HCT116 (cell line): ENCODE measurements around the gene ARID3A. TPM values are rescaled to one million over a fixed set of nuclear protein-coding genes. Genes with fewer than 3 reads are reported as not detected.

Experiments
- ATAC-seq: fragments of 200-7000 bp; cut with Tn5 transposase; 2 replicates; pipeline ENCODE4 v1.9.1; 2020; ENCODE audit warnings: mild to moderate bottlenecking, moderate library complexity
- BruUV-seq: library from RNA; stranded (reverse); fragments of 400-500 nt; replicated peaks from 2 replicates; lab custom pipeline; 2021; lab: Mats Ljungman, UMichigan
- CTCF ChIA-PET: fragments of 300-600 bp; sonication (Branson Sonifier 250); formaldehyde crosslinking; loops from one replicate; lab custom pipeline; 2021; ENCODE audit warnings: antibody characterized with exemption; lab: Charles Lee
- POLR2A ChIA-PET: fragments of 300-600, 350-600 bp; sonication (Branson Sonifier 250); formaldehyde crosslinking; loops from one replicate; lab custom pipeline; 2021; ENCODE audit warnings: antibody characterized with exemption; lab: Charles Lee
- RAD21 ChIA-PET, 2 experiments: fragments of 300-600 bp; sonication (Branson Sonifier 250); formaldehyde crosslinking; loops; one replicate each; lab custom pipeline; 2023; ENCODE audit warnings: low total read pairs in 2 of 2; ENCODE audit not compliant: uncharacterized antibody in 2 of 2, unreplicated experiment in 2 of 2, low non-redundant PET in 1 of 2; lab: Charles Lee
- DNase-seq: peaks from one replicate; pipeline ENCODE4 v3.0.0-alpha.2; 2010; ENCODE audit warnings: low read depth, low spot score
- H2AFZ ChIP-seq: fragments of 200-600 bp; shearing (Covaris generic), sonication (generic); 2 replicates; pipeline ENCODE4 v1.6.1; 2017; ENCODE audit warnings: low read depth, mixed run types, mixed read lengths, antibody characterized with exemption, low read length; ENCODE audit not compliant: poor library complexity, severe bottlenecking
- H3K27ac ChIP-seq: 2 replicates; pipeline ENCODE4 v1.5.1; 2012; ENCODE audit warnings: low read depth, low read length
- H3K27me3 ChIP-seq: fragments of 200-600 bp; sonication (generic); 2 replicates; pipeline ENCODE4 v1.6.1; 2016; ENCODE audit warnings: mixed run types, low read length, mixed read lengths; ENCODE audit not compliant: insufficient read depth
- H3K36me3 ChIP-seq, 2 experiments: fragments of 200-500 bp in 1 of 2; fragments of 200-600 bp in 1 of 2; sonication (Bioruptor generic) in 1 of 2; sonication (generic) in 1 of 2; 2 replicates each; pipeline versions ENCODE4 v1.5.1 to v1.6.1; 2014 to 2016; ENCODE audit warnings: low read length in 2 of 2, inconsistent platforms in 1 of 2, mixed read lengths in 1 of 2, mixed run types in 1 of 2; ENCODE audit not compliant: insufficient read depth in 2 of 2, control insufficient read depth in 1 of 2
- H3K4me1 ChIP-seq, 2 experiments: fragments of 200-600 bp in 1 of 2; sonication (generic) in 1 of 2; 2 replicates each; pipeline versions ENCODE4 v1.5.1 to v1.6.1; 2012 to 2017; ENCODE audit warnings: low read length in 2 of 2, inconsistent platforms in 1 of 2, mild to moderate bottlenecking in 1 of 2, mixed read lengths in 1 of 2, mixed run types in 1 of 2, moderate library complexity in 1 of 2; ENCODE audit not compliant: insufficient read depth in 2 of 2, control insufficient read depth in 1 of 2
- H3K4me2 ChIP-seq: fragments of 200-600 bp; sonication (generic); 2 replicates; pipeline ENCODE4 v1.6.1; 2017; ENCODE audit warnings: mixed run types, low read length, mixed read lengths
- H3K4me3 ChIP-seq, 2 experiments: fragments of 200-600 bp in 1 of 2; sonication (generic) in 1 of 2; replicated peaks in 1 of 2; 2 replicates each; pipeline ENCODE4 v1.5.1; 2011 to 2016; ENCODE audit warnings: low read length in 2 of 2, control low read depth in 1 of 2, low read depth in 1 of 2, mild to moderate bottlenecking in 1 of 2, mixed read lengths in 1 of 2, mixed run types in 1 of 2
- H3K79me2 ChIP-seq: fragments of 200-600 bp; sonication (generic); 2 replicates; pipeline ENCODE4 v1.6.1; 2017; ENCODE audit warnings: mild to moderate bottlenecking, mixed run types, low read length, moderate library complexity, mixed read lengths; ENCODE audit not compliant: insufficient read depth
- H3K9ac ChIP-seq: fragments of 200-600 bp; sonication (generic); 2 replicates; pipeline ENCODE4 v1.6.1; 2016; ENCODE audit warnings: low read length, mixed read lengths
- H3K9me2 ChIP-seq: fragments of 200-600 bp; sonication (generic), shearing (Covaris generic); 2 replicates; pipeline ENCODE4 v1.6.1; 2017; ENCODE audit warnings: mixed run types, mild to moderate bottlenecking, moderate library complexity; ENCODE audit not compliant: insufficient read depth
- H3K9me3 ChIP-seq, 2 experiments: fragments of 200-500 bp in 1 of 2; fragments of 200-600 bp in 1 of 2; sonication (Bioruptor generic) in 1 of 2; sonication (generic) in 1 of 2; 2 replicates each; pipeline ENCODE4 v1.6.1; 2014 to 2017; ENCODE audit warnings: low read length in 2 of 2, mixed read lengths in 2 of 2, inconsistent platforms in 1 of 2, low read depth in 1 of 2, mild to moderate bottlenecking in 1 of 2, mixed run types in 1 of 2, moderate library complexity in 1 of 2; ENCODE audit not compliant: control insufficient read depth in 1 of 2, insufficient read depth in 1 of 2
- H4K20me1 ChIP-seq: fragments of 200-600 bp; sonication (generic), shearing (Covaris generic); 2 replicates; pipeline ENCODE4 v1.6.1; 2017; ENCODE audit warnings: mixed run types, mild to moderate bottlenecking, moderate library complexity; ENCODE audit not compliant: insufficient read depth
- FOSL1 ChIP-seq: IDR thresholded peaks from 2 replicates; pipeline ENCODE4 v1.6.1; 2012; ENCODE audit warnings: low read depth
- SP1 ChIP-seq: IDR thresholded peaks from 2 replicates; pipeline ENCODE4 v1.6.1; 2012; ENCODE audit warnings: low read depth
- intact Hi-C: fragments of 100-400 bp; cut with micrococcal nuclease; formaldehyde crosslinking; loops from 2 replicates; pipeline ENCODE4 v1.10.0; 2022
- total RNA-seq: library from RNA; stranded (reverse); gene quantifications from one replicate; pipeline ENCODE4 v1.2.1, GENCODE V29; 2021; ENCODE audit not compliant: unreplicated experiment
- TF ChIP-seq, protein P1 (sequence below): IDR thresholded peaks from 2 replicates; pipeline ENCODE4 v1.6.1; 2012; ENCODE audit warnings: low read depth

Gene ARID3A
- total RNA-seq, 1 experiment from 2014 or later, result 21.8 TPM

DNA sequence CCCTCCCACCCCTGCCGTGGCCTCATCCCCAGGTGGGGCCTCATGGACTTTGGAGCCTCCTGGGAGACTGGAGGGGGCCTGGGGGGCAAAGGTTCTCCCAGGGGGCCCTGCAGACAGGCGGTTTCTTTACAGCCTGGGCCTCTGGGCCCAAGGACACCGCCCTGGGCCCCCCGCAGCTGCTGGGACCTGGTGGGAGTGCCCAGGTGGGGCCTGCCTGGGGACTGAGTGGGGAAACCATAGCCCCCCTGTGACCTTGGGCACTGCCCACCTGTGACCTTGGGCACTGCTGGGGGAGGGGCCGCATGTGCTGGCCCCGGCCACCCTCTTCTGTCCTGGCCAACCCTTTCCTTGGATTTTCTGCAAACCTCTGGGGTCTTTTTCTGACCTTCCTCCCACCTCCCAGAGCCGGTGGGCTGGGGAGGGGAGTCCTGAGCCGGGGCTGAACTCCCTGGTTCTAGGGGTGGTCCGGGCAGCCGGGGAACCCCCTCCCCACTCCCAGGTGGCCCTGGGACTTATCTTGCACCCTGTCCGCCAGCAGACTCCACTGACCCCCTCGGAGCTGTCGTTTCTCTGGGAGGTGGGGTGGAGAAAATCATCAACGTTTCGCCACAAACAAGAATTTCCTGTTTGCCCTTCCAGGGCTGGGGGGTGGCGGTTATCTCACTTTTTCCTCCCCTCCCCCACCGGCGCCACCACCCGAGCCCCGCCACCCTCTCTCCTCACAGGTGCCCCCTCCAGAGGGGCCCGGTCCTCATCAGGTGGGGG lies 27.0 kb downstream of the ARID3A start:
- Histone ChIP-seq H3K4me1 (peaks cover 67 to 93% of the 10 kb centered on the region in 2 experiments), H3K79me2 (peaks cover 18% of the 10 kb centered on the region), H3K9ac (peak overlapping the region; percentile 42), H3K27ac (peak overlapping the region; percentile 53; the same call in 1 of the 2 replicates), H3K27me3 (no peaks in the 10 kb centered on the region), H4K20me1 (no peaks in the 10 kb centered on the region), H3K9me2 (no peaks in the 10 kb centered on the region), H3K9me3 (no peaks in the 10 kb centered on the region), H3K36me3 (no peaks in the 10 kb centered on the region), H2AFZ (no peak overlapping the region), H3K4me3 (peak overlapping the region in 1 of 2 experiments; percentile 30; a peak in 2 of 4 replicates), H3K4me2 (peak overlapping the region; percentile 67)
- DNase-seq, result no peak
- POLR2A ChIA-PET, result no interaction called here
- TF ChIP-seq SP1, result peak; percentile 48; the same call in 1 of the 2 replicates
- no peak for TF ChIP-seq FOSL1
- TF ChIP-seq, protein P1, sequence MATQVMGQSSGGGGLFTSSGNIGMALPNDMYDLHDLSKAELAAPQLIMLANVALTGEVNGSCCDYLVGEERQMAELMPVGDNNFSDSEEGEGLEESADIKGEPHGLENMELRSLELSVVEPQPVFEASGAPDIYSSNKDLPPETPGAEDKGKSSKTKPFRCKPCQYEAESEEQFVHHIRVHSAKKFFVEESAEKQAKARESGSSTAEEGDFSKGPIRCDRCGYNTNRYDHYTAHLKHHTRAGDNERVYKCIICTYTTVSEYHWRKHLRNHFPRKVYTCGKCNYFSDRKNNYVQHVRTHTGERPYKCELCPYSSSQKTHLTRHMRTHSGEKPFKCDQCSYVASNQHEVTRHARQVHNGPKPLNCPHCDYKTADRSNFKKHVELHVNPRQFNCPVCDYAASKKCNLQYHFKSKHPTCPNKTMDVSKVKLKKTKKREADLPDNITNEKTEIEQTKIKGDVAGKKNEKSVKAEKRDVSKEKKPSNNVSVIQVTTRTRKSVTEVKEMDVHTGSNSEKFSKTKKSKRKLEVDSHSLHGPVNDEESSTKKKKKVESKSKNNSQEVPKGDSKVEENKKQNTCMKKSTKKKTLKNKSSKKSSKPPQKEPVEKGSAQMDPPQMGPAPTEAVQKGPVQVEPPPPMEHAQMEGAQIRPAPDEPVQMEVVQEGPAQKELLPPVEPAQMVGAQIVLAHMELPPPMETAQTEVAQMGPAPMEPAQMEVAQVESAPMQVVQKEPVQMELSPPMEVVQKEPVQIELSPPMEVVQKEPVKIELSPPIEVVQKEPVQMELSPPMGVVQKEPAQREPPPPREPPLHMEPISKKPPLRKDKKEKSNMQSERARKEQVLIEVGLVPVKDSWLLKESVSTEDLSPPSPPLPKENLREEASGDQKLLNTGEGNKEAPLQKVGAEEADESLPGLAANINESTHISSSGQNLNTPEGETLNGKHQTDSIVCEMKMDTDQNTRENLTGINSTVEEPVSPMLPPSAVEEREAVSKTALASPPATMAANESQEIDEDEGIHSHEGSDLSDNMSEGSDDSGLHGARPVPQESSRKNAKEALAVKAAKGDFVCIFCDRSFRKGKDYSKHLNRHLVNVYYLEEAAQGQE, result no peak
- no peak for ATAC-seq
- RAD21 ChIA-PET, result no interaction called here
- BruUV-seq, result no TSS peak
- CTCF ChIA-PET, result no interaction called here
- intact Hi-C loops, result no loop called here
